HL-60 (cell line): Measurements from ENCODE around the gene PPIP5K2.

Experiments
- DNase-seq, 2 experiments: peaks; one replicate each; pipeline ENCODE4 v3.0.0-alpha.2; 2010 to 2020; ENCODE audit warnings: low read depth in 1 of 2, low spot score in 1 of 2
- H3K27ac ChIP-seq: fragments of 250-450 bp; sonication (Bioruptor Pico); replicated peaks from 2 replicates; pipeline ENCODE4 v1.5.1; 2020; ENCODE audit warnings: mild to moderate bottlenecking, moderate library complexity
- H3K27me3 ChIP-seq: fragments of 250-450 bp; sonication (Bioruptor Pico); 2 replicates; pipeline ENCODE4 v1.5.1; 2021; ENCODE audit warnings: mild to moderate bottlenecking, moderate library complexity; ENCODE audit not compliant: insufficient read depth, poor library complexity, severe bottlenecking
- H3K4me3 ChIP-seq: replicated peaks from 2 replicates; pipeline ENCODE4 v1.5.1; 2011; ENCODE audit warnings: mild to moderate bottlenecking, control low read depth, low read length; ENCODE audit not compliant: insufficient read depth
- GABPA ChIP-seq: IDR thresholded peaks from 2 replicates; pipeline ENCODE4 v1.6.1; 2012; ENCODE audit warnings: low read depth
- POLR2AphosphoS5 ChIP-seq: IDR thresholded peaks from 2 replicates; pipeline ENCODE4 v1.6.1; 2012; ENCODE audit warnings: low read depth
- SPI1 ChIP-seq: IDR thresholded peaks from 2 replicates; pipeline ENCODE4 v1.6.1; 2012; ENCODE audit warnings: low read depth, mild to moderate bottlenecking, borderline replicate concordance
- TF ChIP-seq, protein P1 (sequence below): IDR thresholded peaks from one replicate; pipeline ENCODE4 v1.5.1; 2011; ENCODE audit warnings: low read length, control low read depth, inconsistent platforms; ENCODE audit not compliant: insufficient read depth
- TF ChIP-seq, protein P2 (sequence below): IDR thresholded peaks from 2 replicates; pipeline ENCODE4 v1.6.1; 2012; ENCODE audit warnings: low read depth; ENCODE audit not compliant: insufficient replicate concordance

PPIP5K2 gene

DNA sequence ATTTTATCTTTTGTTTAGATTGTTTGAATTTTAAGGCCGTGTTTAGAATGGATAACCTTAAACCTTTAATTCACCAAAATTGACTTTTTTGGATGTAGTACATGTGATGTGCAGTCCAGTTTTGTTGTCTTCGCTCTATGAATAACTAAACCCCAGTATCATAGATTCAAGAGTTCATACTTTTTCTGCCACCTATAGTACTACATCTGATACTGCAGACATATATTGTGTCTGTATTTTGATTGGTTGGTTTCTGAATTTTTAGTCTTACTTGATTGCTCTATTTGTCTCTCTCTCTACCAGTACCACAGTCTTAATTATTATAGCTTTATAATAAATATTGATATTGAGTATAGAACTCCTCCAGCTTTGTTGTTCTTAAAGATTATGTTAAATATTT is 58.1 kb downstream of the PPIP5K2 start:
- Histone ChIP-seq H3K27me3 (no peaks in the 10 kb centered on the region), H3K27ac (no peak overlapping the region), H3K4me3 (no peak overlapping the region)
- TF ChIP-seq, protein P1, sequence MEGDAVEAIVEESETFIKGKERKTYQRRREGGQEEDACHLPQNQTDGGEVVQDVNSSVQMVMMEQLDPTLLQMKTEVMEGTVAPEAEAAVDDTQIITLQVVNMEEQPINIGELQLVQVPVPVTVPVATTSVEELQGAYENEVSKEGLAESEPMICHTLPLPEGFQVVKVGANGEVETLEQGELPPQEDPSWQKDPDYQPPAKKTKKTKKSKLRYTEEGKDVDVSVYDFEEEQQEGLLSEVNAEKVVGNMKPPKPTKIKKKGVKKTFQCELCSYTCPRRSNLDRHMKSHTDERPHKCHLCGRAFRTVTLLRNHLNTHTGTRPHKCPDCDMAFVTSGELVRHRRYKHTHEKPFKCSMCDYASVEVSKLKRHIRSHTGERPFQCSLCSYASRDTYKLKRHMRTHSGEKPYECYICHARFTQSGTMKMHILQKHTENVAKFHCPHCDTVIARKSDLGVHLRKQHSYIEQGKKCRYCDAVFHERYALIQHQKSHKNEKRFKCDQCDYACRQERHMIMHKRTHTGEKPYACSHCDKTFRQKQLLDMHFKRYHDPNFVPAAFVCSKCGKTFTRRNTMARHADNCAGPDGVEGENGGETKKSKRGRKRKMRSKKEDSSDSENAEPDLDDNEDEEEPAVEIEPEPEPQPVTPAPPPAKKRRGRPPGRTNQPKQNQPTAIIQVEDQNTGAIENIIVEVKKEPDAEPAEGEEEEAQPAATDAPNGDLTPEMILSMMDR: no peak
- TF ChIP-seq GABPA (no peak), POLR2AphosphoS5 (no peak), SPI1 (no peak)
- TF ChIP-seq, protein P2, sequence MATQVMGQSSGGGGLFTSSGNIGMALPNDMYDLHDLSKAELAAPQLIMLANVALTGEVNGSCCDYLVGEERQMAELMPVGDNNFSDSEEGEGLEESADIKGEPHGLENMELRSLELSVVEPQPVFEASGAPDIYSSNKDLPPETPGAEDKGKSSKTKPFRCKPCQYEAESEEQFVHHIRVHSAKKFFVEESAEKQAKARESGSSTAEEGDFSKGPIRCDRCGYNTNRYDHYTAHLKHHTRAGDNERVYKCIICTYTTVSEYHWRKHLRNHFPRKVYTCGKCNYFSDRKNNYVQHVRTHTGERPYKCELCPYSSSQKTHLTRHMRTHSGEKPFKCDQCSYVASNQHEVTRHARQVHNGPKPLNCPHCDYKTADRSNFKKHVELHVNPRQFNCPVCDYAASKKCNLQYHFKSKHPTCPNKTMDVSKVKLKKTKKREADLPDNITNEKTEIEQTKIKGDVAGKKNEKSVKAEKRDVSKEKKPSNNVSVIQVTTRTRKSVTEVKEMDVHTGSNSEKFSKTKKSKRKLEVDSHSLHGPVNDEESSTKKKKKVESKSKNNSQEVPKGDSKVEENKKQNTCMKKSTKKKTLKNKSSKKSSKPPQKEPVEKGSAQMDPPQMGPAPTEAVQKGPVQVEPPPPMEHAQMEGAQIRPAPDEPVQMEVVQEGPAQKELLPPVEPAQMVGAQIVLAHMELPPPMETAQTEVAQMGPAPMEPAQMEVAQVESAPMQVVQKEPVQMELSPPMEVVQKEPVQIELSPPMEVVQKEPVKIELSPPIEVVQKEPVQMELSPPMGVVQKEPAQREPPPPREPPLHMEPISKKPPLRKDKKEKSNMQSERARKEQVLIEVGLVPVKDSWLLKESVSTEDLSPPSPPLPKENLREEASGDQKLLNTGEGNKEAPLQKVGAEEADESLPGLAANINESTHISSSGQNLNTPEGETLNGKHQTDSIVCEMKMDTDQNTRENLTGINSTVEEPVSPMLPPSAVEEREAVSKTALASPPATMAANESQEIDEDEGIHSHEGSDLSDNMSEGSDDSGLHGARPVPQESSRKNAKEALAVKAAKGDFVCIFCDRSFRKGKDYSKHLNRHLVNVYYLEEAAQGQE: no peak
- no peak for DNase-seq

DNA sequence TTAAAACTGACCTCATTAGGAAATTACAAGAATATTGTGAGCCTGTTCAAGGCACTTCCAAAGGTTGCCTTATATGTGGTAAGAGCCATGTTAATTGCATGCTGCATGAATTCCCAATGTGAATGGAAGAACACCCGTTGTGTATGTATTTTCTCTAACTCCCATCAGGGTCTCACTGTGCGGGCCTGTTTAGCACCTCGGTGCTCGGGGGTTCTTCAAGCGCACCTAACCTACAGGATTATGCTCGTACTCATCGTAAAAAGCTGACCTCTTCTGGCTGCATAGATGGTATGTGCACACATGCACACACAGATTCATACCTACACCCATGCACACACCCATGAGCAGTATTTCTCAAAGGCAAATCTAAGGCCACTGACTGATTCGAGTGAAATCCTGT is 66.1 kb downstream of the PPIP5K2 start:
- TF ChIP-seq POLR2AphosphoS5 (no peak), SPI1 (no peak), GABPA (no peak)
- TF ChIP-seq, protein P1: no peak
- TF ChIP-seq, protein P2: no peak
- no peak overlapping the region for H3K27ac ChIP-seq

DNA sequence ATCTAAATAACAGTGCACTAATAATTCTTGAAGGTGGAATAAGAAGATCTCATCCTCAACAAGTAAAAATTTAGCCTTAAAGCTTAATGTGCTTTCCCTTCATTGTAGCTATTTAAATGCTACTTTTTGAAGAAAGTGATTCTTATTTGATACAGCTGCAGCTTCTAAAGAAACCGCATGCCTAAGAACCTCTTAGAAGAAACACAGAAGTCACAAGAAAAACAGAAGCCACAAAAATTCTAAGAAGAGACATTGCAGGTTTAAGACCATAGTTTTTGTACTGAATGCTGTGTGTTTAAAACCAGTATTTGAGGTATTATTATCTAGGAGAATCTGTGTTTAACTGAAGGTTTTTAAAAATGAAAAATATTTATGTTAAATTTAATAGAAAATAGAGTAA is 68.3 kb downstream of the PPIP5K2 start:
- Histone ChIP-seq H3K27ac (no peak overlapping the region), H3K4me3 (no peak overlapping the region), H3K27me3 (no peaks in the 10 kb centered on the region)
- TF ChIP-seq GABPA (no peak), SPI1 (no peak), POLR2AphosphoS5 (no peak)
- TF ChIP-seq, protein P1: no peak
- TF ChIP-seq, protein P2: no peak
- no peak for DNase-seq

More for the DNA sequence above, 66.1 kb downstream of the PPIP5K2 start:
- Histone ChIP-seq H3K4me3 (no peak overlapping the region), H3K27me3 (no peaks in the 10 kb centered on the region)
- no peak for DNase-seq
